ENCODE measurements around the gene PTPN5. TPM values are rescaled to one million over a fixed set of nuclear protein-coding genes. Genes with fewer than 3 reads are reported as not detected.

PTPN5 gene
- total RNA-seq, 1 experiment from 2014 or later, result not detected

GRCh38 chr11:18726040-18726439, 65.6 kb downstream of the PTPN5 start, which contains the start of gene IGSF22:
TSS of gene IGSF22 (minus strand) at chr11:18726188. CDS start at chr11:18724236, 1,952 bp downstream.
- Histone ChIP-seq H3K4me3 (no peak within 1 kb of the TSS), H3K27me3 (replicated peaks) (no peaks in the 10 kb centered on the region), H3K36me3 (no peaks in the 10 kb centered on the region), H3K9me3 (replicated peaks) (no peaks in the 10 kb centered on the region), H3K4me1 (replicated peaks) (0 out of 2 replicates have a peak, but pooled peaks cover 6% of the 10 kb centered on the region), H3K27ac (no peak within 1 kb of the TSS)
- no peak for DNase-seq (ENCODE audit: low read depth in 1 of 2, low spot score in 2 of 2)

- DNase-seq (ENCODE audit: low read depth in 1 of 2, low spot score in 2 of 2), result no peak
- Histone ChIP-seq H3K4me3 (no peak overlapping the region), H3K4me1 (replicated peaks) (0 out of 2 replicates have a peak, but pooled peaks cover 6% of the 10 kb centered on the region), H3K27me3 (replicated peaks) (no peaks in the 10 kb centered on the region), H3K36me3 (no peaks in the 10 kb centered on the region), H3K27ac (no peak overlapping the region), H3K9me3 (replicated peaks) (no peaks in the 10 kb centered on the region)
Measured at GRCh38 chr11:18723991-18724390, 67.6 kb downstream of the PTPN5 start.

- H3K4me1 ChIP-seq (replicated peaks), result 0 out of 2 replicates have a peak, but pooled peaks cover 6% of the 10 kb centered on the region
- no peak overlapping the region for H3K4me3 ChIP-seq
- H3K27ac ChIP-seq, result no peak overlapping the region
- H3K9me3 ChIP-seq (replicated peaks), result no peaks in the 10 kb centered on the region
- no peaks in the 10 kb centered on the region for H3K36me3 ChIP-seq
- DNase-seq (ENCODE audit: low read depth in 1 of 2, low spot score in 2 of 2), result no peak
- no peaks in the 10 kb centered on the region for H3K27me3 ChIP-seq (replicated peaks)
Measured at GRCh38 chr11:18722293-18722637, 69.3 kb downstream of the PTPN5 start.

GRCh38 chr11:18721561-18722292, 69.9 kb downstream of the PTPN5 start:
- Histone ChIP-seq H3K27me3 (replicated peaks) (no peaks in the 10 kb centered on the region), H3K9me3 (replicated peaks) (no peaks in the 10 kb centered on the region), H3K4me3 (no peak overlapping the region; the same call in 1 of the 2 replicates), H3K4me1 (replicated peaks) (0 out of 2 replicates have a peak, but pooled peaks cover 6% of the 10 kb centered on the region), H3K27ac (no peak overlapping the region), H3K36me3 (no peaks in the 10 kb centered on the region)
- peak in 1 of 2 experiments; percentile 6 for DNase-seq (ENCODE audit: low read depth in 1 of 2, low spot score in 2 of 2)

- no peak overlapping the region for H3K27ac ChIP-seq
- 0 out of 2 replicates have a peak, but pooled peaks cover 6% of the 10 kb centered on the region for H3K4me1 ChIP-seq (replicated peaks)
- peak in 1 of 2 experiments; percentile 49 for DNase-seq (ENCODE audit: low read depth in 1 of 2, low spot score in 2 of 2)
- H3K4me3 ChIP-seq, result peak overlapping the region; percentile 18
- H3K27me3 ChIP-seq (replicated peaks), result no peaks in the 10 kb centered on the region
- no peaks in the 10 kb centered on the region for H3K9me3 ChIP-seq (replicated peaks)
- no peaks in the 10 kb centered on the region for H3K36me3 ChIP-seq
Measured at GRCh38 chr11:18720808-18721560, 70.6 kb downstream of the PTPN5 start.

GRCh38 chr11:18720091-18720807, 71.3 kb downstream of the PTPN5 start:
- Histone ChIP-seq H3K27me3 (replicated peaks) (no peaks in the 10 kb centered on the region), H3K9me3 (replicated peaks) (no peaks in the 10 kb centered on the region), H3K36me3 (no peaks in the 10 kb centered on the region), H3K27ac (no peak overlapping the region), H3K4me1 (replicated peaks) (0 out of 2 replicates have a peak, but pooled peaks cover 6% of the 10 kb centered on the region), H3K4me3 (no peak overlapping the region)
- no peak for DNase-seq (ENCODE audit: low read depth in 1 of 2, low spot score in 2 of 2)

GRCh38 chr11:18715476-18715875, 76.1 kb downstream of the PTPN5 start:
- DNase-seq (ENCODE audit: low read depth in 1 of 2, low spot score in 2 of 2), result no peak
- Histone ChIP-seq H3K27me3 (replicated peaks) (no peaks in the 10 kb centered on the region), H3K4me3 (no peak overlapping the region), H3K9me3 (replicated peaks) (no peaks in the 10 kb centered on the region), H3K36me3 (no peaks in the 10 kb centered on the region), H3K4me1 (replicated peaks) (no peaks in the 10 kb centered on the region), H3K27ac (no peak overlapping the region)

GRCh38 chr11:18714443-18714780, 77.2 kb downstream of the PTPN5 start:
- H3K27me3 ChIP-seq (replicated peaks), result no peaks in the 10 kb centered on the region
- no peak overlapping the region for H3K4me3 ChIP-seq
- H3K9me3 ChIP-seq (replicated peaks), result no peaks in the 10 kb centered on the region
- no peaks in the 10 kb centered on the region for H3K4me1 ChIP-seq (replicated peaks)
- H3K27ac ChIP-seq, result no peak overlapping the region
- no peak for DNase-seq (ENCODE audit: low read depth in 1 of 2, low spot score in 2 of 2)
- no peaks in the 10 kb centered on the region for H3K36me3 ChIP-seq

- no peaks in the 10 kb centered on the region for H3K36me3 ChIP-seq
- no peaks in the 10 kb centered on the region for H3K27me3 ChIP-seq (replicated peaks)
- no peak overlapping the region for H3K27ac ChIP-seq
Measured at GRCh38 chr11:18713646-18714442, 77.8 kb downstream of the PTPN5 start.

GRCh38 chr11:18710545-18710944, 81.1 kb downstream of the PTPN5 start:
- H3K36me3 ChIP-seq, result no peaks in the 10 kb centered on the region
- H3K4me3 ChIP-seq, result no peak overlapping the region
- H3K9me3 ChIP-seq (replicated peaks), result no peaks in the 10 kb centered on the region
- H3K4me1 ChIP-seq (replicated peaks), result peaks cover 4% of the 10 kb centered on the region; the same call in 1 of the 2 replicates
- H3K27ac ChIP-seq, result no peak overlapping the region
- H3K27me3 ChIP-seq (replicated peaks), result no peaks in the 10 kb centered on the region
- DNase-seq (ENCODE audit: low read depth in 1 of 2, low spot score in 2 of 2), result no peak

More at GRCh38 chr11:18713646-18714442, 77.8 kb downstream of the PTPN5 start:
- no peak for DNase-seq (ENCODE audit: low read depth in 1 of 2, low spot score in 2 of 2)
- H3K9me3 ChIP-seq (replicated peaks), result no peaks in the 10 kb centered on the region
- H3K4me1 ChIP-seq (replicated peaks), result no peaks in the 10 kb centered on the region
- no peak overlapping the region for H3K4me3 ChIP-seq

- no peak overlapping the region for H3K4me3 ChIP-seq
- H3K27ac ChIP-seq, result no peak overlapping the region
- H3K36me3 ChIP-seq, result no peaks in the 10 kb centered on the region
- H3K27me3 ChIP-seq (replicated peaks), result no peaks in the 10 kb centered on the region
- H3K4me1 ChIP-seq (replicated peaks), result peaks cover 4% of the 10 kb centered on the region; the same call in 1 of the 2 replicates
- no peaks in the 10 kb centered on the region for H3K9me3 ChIP-seq (replicated peaks)
- DNase-seq (ENCODE audit: low read depth in 1 of 2, low spot score in 2 of 2), result no peak
Measured at GRCh38 chr11:18709414-18709813, 82.2 kb downstream of the PTPN5 start.

- Histone ChIP-seq H3K9me3 (replicated peaks) (no peaks in the 10 kb centered on the region), H3K27ac (no peak overlapping the region), H3K4me1 (replicated peaks) (peaks cover 4% of the 10 kb centered on the region; the same call in 1 of the 2 replicates), H3K36me3 (no peaks in the 10 kb centered on the region), H3K4me3 (no peak overlapping the region), H3K27me3 (replicated peaks) (no peaks in the 10 kb centered on the region)
- DNase-seq (ENCODE audit: low read depth in 1 of 2, low spot score in 2 of 2), result no peak
Measured at GRCh38 chr11:18707811-18708340, 83.7 kb downstream of the PTPN5 start.

All from SJSA1 (cell line).